Limb (tissue), 2 donors: Measurements from ENCODE around the gene AKT1S1.
A peak's percentile ranks its signal among the peaks of the same experiment; 100 is the strongest.

Source experiments
- DNase-seq, 2 donors: peaks; one replicate each; pipeline ENCODE4 v3.0.0-alpha.2; 2016; ENCODE audit errors: extremely low spot score in 2 of 2

The AKT1S1 gene

DNA sequence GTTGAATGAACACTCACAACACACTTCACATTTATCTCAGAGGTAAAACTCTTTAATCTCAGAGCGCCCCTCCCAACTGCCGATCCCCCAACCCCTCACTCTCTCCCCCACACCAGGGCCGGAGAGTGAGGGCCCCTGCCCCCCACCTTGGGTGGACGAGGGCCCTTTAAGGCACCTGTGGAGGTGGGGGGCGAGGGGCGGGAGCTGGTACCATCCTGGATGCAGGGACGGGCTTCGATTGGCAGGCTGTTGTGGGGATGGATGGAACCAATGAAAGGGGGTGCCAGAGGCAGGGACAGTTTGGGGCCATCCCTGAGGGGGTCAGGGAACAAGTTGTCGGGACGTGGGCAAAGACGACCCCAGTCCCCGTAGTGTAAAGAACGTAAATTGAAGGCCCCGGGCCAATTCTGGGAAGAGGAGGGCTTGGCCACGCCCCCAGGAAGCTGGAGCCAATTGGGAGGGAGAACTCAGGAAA is 8.1 kb downstream of the AKT1S1 start:
- no peak for DNase-seq

DNA sequence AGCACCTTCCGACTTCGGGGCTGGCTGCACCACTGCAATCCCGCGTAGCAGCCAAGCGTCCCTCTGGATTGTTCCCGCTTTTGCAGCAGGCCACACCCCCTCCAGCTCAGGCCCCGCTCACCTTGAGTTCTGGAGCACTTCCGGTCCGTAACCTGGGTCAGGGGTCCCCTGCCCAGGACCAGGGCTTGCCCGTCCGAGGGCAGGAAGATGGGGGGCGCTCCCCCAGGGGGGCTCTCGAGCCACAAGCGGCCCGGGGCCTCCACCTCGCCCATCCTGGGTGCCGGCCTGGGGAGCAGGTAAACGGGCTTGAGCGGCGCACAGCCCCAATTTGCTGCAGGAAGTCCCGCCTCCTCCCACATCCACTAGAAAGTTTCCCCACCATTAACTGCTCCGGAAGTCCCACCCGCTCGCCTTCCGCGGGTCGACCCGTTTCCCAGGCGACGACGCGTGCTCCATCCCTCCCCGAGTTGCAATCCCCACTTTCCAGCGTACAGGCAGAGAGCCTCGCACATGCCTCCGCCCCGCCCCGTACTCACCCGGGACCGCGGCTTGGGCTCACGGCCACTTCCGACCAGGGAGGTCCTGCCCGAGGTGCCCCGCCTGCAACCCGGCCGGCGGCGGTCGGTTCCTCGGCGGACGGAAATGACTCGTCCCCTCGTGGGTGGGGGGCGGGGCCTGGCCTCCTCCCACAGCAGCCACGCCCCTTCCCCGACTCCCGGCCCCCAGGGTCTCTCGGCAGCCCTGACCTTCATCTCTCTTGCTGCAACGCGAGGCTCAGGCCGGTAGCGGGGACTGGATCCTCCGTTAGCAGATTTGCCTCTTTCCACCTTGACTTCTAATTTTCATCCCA is 10.0 kb downstream of the AKT1S1 start, which contains the start of gene PNKP:
Gene PNKP (minus strand): TSS at position 644 of the 850 bp plus-strand sequence. CDS start 372 bp downstream, at position 272.
- peak; percentile 92 to 95 for DNase-seq

DNA sequence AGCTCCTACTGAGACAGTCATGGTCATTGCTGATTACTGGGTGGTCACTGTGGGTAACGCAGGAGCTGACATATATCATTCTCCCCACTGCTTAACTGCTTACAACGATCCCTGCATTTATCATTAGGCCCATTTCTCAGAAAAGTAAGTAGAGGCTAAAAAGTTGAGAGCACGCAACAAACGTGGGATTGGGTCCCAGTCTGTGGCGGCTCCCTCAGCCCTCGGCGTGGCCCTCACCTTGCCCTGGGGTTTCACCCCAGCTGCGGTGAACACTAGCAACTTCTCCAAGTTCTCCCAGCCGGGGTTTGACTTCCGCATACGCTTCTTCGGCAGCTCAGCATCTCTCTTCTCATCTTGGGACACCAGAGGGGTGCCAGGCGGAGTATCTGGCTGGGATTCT is 12.3 kb downstream of the AKT1S1 start:
- DNase-seq = no peak

DNA sequence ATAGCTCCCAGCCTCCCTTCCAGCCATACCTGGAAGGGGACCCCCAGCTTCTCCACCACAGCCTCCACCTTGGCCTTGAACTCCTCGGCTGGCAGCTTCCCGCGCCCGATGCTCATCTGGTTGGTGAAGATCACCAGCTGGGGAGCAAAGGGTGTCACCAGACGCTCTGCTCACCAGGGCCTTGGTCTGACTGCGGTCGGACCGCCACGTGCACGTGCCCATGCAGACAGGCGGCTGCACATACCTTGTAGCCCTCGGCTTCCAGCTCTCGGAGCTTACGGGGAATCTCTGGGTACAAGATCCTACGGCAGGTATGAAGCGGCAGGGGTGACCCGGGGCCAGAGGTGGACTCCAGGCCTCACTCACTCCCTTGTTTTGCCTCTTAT is 13.2 kb downstream of the AKT1S1 start:
- no peak for DNase-seq

DNA sequence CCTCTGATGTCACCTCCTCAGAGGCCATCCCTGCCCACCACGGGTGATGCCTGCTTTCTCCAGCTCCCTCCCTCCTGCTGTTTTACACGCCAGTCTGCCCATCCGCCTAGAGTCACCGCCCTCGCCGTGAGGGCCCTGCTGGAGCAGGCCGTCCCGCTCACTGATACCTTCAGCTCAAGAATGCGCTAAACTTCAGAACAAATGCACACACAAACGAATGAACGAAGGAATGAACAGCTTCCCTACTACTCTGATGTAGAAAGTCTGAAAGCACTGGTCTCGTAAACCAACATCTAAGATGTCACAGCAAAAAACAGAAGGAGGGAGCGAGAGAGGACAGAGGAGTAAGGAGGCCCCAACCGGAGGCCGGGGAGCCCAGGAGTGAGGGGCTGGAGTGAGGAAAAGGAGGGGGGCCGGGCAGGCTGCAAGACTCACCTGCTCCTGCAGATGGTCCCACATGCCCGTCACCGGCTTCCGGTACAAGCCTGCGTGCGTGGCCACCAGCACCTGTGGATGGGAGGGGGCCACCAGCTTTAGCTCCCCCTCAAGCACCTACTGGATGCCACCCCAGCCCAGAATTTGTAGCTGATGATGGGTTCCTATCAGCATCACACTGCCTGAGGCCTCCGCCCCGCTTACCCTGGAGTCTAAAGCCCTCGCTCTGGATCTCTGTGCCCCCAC is 13.8 kb downstream of the AKT1S1 start:
- no peak for DNase-seq

DNA sequence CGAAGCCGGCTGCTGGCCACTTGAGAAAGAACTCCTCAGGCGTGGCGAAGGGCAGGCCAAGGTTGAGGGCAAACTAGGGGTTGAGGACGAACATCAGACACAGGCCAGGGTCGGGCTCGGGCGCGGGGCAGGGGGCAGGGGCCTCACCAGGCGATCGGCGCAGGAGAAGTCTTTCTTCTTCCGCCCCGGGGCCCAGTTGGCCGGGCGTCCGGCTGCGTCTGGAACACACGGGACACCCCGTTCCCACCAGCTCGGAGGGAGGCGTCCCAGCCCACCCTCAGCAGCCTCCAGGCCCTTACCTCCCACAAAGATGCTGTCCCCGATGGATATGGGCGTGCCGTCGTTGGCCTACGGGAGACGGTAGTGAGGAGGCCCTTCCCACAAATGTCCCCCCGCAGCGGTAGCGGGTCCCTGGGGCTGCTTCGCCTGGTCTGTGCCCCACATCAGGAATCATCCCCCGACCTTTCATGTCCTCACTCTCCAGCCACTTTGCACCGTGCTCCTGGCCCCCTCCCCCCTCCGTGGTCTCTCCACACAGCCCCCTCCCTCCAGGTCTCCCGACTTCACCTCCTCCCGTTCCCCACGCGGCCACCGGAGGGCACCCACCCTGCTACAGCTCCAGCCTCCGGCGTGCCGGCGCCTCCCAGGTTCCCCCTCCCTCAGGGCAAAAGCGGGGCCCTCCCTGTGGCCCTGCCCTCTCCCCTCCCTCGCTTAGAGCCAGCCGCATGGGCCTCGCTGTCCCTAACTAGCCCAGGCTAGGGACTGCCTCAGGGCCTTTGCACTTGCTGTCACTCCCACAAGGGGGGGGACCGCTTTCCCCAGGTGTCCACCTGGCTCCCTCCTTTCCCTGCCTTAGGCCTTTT is 14.5 kb downstream of the AKT1S1 start:
- no peak for DNase-seq

DNA sequence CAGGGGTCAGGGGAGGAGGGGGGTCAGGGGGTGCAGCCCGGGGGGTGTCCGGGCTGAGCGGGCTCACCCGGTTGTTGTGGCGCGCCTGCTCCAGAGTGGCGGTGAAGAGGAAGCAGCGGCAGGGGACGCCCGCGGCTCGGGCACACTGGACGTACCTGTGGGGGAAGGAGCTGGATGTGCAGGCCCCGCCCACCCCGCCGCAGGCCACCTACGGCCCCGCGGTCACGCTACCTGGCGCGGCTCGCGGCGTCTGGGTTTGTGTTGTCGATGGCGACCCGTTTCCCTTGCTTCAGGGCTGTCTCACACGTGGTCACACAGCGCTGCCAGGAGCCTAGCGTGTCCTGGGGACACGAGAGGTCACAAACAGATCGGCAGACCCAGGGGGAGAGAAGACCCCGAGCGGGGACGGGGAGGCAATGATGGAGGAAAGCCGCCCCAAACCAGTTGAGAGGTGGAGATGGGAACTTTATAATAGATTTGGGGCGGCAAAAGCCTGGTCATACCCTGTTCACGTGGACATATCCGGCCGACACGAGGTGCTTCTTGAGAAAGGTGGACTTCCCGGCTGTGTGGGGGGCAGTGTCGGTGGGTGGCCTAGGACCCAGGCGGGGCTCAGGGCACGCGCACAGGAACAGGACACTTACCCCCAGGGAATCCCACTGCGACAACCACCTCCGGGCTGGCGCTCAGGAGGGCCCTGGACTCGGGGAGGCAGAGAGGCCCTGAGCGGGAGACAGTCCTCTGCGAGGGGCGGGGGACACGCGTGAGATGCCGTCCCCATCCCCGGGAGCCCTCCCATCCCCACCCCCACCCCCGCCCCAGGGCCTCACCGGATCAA is 15.4 kb downstream of the AKT1S1 start:
- no peak for DNase-seq

DNA sequence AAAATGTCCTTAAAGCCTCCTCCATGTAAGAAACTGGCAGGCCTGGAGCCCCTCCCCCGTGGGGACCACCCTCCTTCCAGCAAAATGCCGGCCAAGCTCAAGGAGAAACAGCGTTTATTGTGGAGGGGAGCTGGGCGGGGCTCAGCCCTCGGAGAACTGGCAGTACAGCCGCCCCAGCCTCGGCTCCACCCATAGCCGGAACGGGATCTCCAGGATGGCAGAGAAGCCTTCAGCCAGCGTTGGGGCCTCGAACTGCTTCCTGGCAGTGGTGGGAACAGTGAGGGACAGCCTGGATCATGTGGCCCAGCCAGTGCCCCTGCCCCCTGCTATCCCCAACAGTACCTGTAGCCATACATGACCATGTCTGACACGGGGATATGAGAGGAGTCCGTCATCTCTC is 16.0 kb downstream of the AKT1S1 start:
- peak in 1 of 2 donors; percentile 72 for DNase-seq

DNA sequence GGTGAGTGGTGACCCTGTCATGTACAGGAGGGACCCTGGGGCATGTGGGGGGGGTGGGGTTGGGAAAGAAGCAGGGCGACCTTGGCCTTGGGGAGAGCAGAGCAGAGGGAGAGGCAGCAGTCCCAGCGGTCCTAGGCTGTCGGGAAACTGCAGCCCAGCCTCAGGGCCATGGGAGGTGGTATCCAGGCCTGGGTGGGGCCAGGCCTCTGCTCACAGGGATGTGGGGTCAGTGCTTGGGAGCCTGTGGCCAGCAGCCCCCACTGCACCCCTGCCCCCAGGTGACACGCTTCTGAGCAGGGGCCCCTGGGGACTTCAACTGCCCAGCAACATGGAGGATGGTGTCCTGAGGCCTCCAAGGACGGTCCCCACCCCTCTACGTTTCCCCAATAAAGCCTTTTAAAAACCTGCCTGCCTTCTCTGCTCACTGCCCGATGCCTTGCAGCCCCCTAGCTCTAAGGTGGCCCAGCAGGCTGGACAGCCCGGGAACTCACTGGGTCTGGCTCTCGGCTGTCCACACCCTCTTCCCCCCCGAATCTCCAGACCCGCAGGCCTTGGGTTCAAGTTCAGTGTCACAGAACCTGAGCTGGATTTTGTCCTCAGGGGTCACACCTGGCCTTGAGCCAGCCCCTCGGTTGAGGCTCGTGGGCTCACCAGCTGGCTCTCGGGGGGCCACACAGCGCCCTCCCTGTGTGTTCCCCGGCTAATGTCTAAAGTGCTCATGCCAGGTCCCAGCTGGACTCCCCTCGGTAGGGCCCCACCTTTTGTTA is 16.6 kb downstream of the AKT1S1 start:
- peak in 1 of 2 donors; percentile 52 for DNase-seq

DNA sequence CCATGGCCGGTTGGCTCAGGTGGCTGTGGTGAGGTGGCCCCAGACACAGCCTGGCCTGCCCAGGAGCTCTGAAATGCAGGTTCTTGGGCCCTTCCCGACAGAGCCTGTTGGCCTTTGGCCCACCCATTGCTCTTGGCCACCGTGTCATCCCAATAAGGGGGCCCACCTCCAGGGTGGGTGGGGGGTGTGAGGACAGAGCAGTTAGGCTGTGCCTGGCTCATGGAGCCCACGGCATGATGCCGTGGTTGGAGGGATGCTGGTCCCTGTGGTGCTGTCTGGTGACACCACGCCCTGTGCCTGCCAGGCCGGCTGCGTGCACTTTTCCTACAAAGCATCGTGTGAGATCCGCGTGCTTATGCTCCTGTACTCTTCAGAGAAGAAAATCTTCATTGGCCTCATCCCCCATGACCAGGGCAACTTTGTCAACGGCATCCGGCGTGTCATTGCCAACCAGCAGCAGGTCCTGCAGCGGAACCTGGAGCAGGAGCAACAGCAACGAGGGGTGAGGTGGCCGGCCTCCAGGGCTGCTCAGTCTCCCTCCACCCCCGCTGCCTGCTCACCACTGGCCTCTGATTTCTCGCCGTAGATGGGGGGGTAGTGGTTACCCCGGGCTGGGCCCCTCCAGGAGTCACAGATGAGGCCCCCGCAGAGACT is 17.3 kb downstream of the AKT1S1 start:
- no peak for DNase-seq

DNA sequence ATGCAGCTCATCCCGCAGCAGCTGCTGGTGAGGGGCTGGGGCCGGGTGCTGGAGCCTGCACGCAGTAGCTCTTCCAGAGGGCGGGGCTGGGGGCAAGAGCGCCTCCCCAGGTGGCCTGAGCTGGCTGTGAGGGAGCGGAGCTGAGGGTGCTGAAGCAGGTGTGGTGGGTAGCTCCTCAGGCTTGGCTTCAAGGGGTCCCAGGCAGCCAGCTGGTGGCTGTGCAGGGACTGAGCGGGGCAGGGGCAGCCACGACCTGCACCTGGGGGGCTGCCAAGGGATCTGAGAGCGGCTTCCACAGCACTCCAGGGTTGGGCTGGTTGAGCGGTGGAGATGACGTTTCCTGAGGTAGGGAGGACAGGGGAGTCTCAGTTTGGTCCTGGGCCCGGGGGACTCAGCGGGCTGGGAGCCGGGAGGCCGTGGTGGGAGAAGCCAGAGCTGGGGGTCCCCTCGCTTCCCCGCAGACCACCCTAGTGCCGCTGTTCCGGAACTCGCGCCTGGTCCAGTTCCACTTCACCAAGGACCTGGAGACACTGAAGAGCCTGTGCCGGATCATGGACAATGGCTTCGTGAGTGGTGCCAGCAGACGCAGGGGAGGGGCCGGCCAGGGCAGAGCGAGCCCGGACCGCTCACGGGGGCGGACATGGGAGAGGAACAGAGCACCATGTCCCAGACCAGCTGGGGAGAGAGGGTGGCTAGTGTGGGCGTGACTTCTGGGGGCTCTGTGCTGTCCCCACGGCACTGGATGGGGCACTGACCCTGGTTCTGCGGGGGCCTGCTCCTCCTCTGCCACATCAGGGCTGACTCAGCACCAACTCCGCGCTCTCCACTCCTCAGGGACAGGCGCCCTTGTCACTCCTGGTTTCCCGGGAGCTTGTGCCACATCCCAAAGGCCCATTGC is 18.8 kb downstream of the AKT1S1 start:
- DNase-seq = no peak

DNA sequence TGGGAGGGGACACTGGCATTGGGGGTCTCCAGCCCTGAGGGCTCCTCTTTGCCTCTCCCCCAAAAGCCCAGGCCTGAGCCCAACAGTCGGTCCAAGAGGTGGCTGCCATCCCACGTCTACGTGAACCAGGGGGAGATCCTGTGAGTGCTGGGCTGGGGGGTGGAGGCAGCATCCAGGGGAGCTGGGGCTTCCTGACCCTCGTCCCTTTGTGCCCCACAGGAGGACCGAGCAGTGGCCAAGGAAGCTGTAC is 19.4 kb downstream of the AKT1S1 start:
- DNase-seq = no peak

DNA sequence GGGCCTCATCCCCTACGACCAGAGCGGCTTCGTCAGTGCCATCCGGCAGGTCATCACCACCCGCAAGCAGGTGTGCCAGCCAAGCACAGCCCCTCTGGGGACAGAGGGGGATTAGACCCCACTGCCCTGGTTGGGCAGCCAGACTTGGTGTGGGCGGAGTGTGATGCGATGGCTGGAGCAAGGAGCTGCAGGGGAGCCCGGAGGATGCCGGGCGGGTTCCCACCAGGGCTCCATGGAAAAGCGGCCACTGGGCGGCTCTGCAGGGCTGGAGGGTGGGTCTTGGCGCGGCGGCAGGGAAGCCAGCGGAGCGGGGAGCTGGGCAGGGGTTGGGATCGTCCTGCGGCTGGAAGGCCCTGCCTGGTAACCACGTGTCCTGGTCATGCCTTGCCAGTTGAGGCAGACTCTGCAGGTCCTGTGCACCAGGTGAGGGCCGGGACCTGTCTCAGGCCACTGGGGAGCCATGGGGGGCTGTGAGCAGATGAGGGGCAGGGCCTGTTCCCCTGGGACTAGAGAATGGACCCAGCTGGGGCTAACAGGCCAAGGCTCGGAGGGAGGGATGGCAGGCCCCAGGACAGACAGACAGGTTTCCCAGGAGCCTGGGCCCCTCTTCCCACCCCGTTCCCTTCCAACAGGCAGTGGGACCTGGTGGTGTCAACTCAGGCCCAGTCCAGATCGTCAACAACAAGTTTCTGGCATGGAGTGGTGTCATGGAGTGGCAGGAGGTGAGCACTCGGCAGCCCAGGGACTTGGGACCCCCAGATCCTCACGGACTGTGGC is 19.9 kb downstream of the AKT1S1 start:
- DNase-seq = no peak

DNA sequence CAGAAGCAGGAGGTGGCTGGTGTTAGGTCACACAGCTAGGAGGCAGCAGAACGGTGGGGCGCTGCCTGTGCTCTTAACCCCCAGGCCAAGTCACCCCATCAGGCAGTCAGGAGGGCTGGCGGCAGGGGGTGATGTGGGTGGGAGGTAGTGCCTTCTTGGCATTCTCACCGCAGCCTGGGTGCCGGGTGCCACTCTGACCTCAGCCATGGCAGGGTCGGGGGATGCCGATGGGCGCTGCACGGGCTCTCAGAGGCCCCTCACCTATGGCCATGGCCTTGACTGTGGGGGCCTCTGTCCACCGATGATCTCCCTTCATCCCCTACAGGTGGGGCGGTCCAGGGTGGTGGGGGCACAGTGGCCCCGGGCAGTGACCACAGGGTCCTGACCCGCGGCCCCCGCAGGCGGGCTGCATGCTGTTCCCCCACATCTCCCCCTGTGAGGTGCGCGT is 20.6 kb downstream of the AKT1S1 start:
- DNase-seq = no peak

DNA sequence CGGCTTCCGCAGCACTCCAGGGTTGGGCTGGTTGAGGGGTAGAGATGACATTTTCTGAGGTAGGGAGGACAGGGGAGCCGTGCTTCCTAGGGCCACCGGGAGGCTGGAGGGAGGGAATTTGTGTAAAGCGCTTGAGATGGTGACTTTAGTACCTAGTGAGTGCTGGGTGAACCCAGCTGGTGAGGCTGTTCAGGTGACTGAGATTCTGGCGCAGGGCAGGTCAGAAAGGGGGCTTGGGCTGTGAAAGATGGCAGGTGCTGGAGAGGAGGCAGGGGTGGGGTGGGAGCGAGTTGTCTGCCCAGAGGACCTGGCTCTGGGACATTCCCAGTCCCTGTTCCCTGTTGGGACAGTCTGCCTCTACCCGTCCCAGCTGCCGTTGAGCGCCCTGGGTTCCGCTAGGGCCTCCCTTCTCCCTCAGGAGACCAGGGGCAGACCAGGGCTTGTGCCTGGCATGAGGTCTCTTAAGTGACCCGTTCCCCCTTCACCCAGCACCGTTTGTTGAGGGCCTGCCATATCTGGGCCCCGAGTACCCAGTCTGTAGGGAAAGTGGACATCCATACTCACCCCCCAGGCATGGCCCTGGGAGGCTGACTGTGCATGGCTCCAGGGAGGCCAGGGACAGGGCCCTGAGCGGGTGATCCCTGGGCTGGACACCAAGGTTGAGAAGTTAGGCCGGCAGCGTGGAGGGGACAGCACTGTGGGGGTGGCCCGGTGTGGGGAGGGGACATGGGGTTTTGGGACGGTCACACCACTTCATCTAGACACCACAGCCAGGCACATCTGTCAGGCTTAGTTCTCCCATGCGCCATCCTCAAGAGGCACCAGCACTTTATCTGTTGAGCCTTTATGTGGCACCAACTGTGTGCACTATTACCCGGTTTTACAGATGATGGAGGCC is 21.2 kb downstream of the AKT1S1 start:
- no peak for DNase-seq

DNA sequence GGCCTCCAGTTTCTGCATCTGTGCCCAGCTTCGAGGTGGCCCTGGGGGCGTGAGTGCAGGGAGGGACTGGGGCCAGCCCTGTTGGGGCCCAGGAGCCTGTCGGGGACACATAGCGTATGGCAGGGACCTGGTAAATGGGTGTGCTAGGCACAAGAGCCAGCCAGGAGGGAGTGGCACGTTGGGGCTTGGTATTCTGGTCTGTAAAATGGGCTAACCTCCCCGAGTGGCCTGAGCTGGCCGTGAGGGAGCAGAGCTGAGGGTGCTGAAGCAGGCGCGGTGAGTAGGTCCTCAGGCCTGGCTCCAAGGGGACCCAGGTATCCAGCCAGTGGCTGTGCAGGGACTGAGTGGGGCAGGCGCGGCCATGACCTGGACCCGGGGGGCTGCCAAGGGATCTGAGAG is 21.9 kb downstream of the AKT1S1 start:
- DNase-seq = no peak
